Osteoblast (primary cell): ENCODE results near the gene IDUA. TPM values are rescaled to one million over a fixed set of nuclear protein-coding genes. Genes with fewer than 3 reads are reported as not detected.

Experiments used
- DNase-seq: peaks from one replicate; pipeline ENCODE4 v3.0.0; 2011; ENCODE audit warnings: low spot score, mixed read lengths; ENCODE audit not compliant: insufficient read length; ENCODE audit errors: missing footprints
- H2AFZ ChIP-seq: 2 replicates; pipeline ENCODE4 v1.6.0; 2011; ENCODE audit warnings: mild to moderate bottlenecking, low read length
- H3K27ac ChIP-seq: 2 replicates; pipeline ENCODE4 v1.5.1; 2011; ENCODE audit warnings: mild to moderate bottlenecking, low read depth, low read length, moderate library complexity
- H3K27me3 ChIP-seq: 2 replicates; pipeline ENCODE4 v1.6.0; 2012; ENCODE audit warnings: mild to moderate bottlenecking, control low read depth, inconsistent platforms, low read length, moderate library complexity; ENCODE audit not compliant: insufficient read depth
- H3K36me3 ChIP-seq: 2 replicates; pipeline ENCODE4 v1.5.1; 2011; ENCODE audit warnings: mild to moderate bottlenecking, low read length, control low read depth, moderate library complexity; ENCODE audit not compliant: insufficient read depth
- H3K4me1 ChIP-seq: 2 replicates; pipeline ENCODE4 v1.5.1; 2011; ENCODE audit warnings: mild to moderate bottlenecking, low read length, control low read depth, moderate library complexity; ENCODE audit not compliant: insufficient read depth
- H3K4me2 ChIP-seq: 2 replicates; pipeline ENCODE4 v1.6.0; 2011; ENCODE audit warnings: mild to moderate bottlenecking, low read length; ENCODE audit not compliant: insufficient read depth
- H3K4me3 ChIP-seq: fragments of 200-600 bp; sonication (generic); 3 replicates; pipeline ENCODE4 v1.5.1; 2012; ENCODE audit warnings: mild to moderate bottlenecking, low read length, inconsistent platforms; ENCODE audit not compliant: insufficient read depth
- H3K79me2 ChIP-seq: 2 replicates; pipeline ENCODE4 v1.6.0; 2012; ENCODE audit warnings: mild to moderate bottlenecking, low read length, control low read depth, inconsistent platforms; ENCODE audit not compliant: insufficient read depth
- H3K9me3 ChIP-seq: 2 replicates; pipeline ENCODE4 v1.5.1; 2011; ENCODE audit warnings: low read depth, low read length, control low read depth
- H4K20me1 ChIP-seq: 2 replicates; pipeline ENCODE4 v1.6.0; 2012; ENCODE audit warnings: mild to moderate bottlenecking, low read length, control low read depth; ENCODE audit not compliant: insufficient read depth
- total RNA-seq: library from RNA; depleted of rRNA; stranded (reverse); fragments of >200 nt; gene quantifications from 2 replicates; pipeline ENCODE4 v1.2.3, GENCODE V29; 2012
- TF ChIP-seq, protein P1 (sequence below): IDR thresholded peaks from 2 replicates; pipeline ENCODE4 v1.5.1; 2011; ENCODE audit warnings: mild to moderate bottlenecking, low read depth, low read length, moderate library complexity; ENCODE audit errors: extremely low read depth

Gene IDUA
- total RNA-seq, 1 donor = 26.4 TPM

DNA sequence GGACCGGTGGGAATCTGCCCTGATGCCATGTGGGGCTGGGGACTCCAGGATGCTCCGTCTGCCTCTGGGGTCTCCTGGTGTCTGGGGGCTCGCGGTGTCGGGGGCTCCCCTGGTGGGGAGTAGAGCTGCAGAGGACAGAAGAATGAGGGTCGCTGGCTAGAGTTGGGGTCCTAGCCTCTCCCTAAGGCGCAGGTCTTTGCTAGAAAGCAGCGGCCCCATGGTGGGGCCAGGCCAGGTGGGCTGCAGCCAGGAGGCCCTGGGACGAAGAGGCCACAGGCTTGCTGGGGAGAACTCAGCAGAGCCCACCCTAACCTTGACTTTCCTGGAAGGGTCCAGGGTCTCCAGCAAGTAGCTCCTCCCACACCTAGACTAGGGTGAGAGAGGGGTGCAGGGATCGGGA, 46.0 kb downstream of the IDUA start:
- Histone ChIP-seq H3K27ac (no peak overlapping the region), H4K20me1 (no peaks in the 10 kb centered on the region), H3K4me2 (no peak overlapping the region), H2AFZ (no peak overlapping the region), H3K79me2 (no peaks in the 10 kb centered on the region), H3K36me3 (no peaks in the 10 kb centered on the region), H3K4me3 (no peak overlapping the region), H3K4me1 (peaks cover 11% of the 10 kb centered on the region), H3K9me3 (no peaks in the 10 kb centered on the region), H3K27me3 (no peaks in the 10 kb centered on the region)
- TF ChIP-seq, protein P1, sequence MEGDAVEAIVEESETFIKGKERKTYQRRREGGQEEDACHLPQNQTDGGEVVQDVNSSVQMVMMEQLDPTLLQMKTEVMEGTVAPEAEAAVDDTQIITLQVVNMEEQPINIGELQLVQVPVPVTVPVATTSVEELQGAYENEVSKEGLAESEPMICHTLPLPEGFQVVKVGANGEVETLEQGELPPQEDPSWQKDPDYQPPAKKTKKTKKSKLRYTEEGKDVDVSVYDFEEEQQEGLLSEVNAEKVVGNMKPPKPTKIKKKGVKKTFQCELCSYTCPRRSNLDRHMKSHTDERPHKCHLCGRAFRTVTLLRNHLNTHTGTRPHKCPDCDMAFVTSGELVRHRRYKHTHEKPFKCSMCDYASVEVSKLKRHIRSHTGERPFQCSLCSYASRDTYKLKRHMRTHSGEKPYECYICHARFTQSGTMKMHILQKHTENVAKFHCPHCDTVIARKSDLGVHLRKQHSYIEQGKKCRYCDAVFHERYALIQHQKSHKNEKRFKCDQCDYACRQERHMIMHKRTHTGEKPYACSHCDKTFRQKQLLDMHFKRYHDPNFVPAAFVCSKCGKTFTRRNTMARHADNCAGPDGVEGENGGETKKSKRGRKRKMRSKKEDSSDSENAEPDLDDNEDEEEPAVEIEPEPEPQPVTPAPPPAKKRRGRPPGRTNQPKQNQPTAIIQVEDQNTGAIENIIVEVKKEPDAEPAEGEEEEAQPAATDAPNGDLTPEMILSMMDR = no peak
- no peak for DNase-seq

DNA sequence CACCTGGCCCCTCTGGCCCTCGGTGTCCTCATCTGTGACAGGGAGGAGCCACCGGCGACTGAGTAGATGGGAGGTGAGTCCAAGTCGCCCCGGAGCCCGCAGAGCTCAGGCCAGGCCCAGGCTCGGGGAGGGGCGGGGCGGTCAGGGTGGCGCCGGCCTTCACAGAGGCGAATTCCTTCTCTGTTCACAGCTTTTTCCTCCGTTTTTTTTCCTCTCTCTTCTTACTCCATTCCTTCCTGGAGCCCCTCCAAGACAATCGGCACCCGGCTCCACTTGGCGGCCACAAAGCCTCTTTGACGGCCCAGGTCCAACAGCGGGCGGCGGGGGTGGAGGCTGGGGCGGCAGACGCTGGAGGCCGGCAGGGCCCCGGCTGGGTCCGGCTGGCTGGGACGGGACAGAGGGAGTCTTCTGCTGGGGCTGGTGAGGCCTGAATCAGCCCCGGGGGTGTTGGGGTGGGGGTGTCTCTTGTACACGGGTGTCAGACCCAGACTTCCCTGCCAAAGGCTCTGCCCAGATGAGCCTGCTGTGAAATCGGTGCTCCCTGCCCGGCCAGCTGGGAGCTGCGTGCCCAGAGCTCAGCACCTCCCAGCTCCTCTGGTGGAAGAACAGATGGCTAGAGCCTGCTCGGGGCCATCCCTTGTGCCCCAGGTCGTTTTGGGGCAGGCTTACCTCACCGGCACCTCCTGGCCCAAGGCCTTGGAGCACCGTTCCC, 47.2 kb downstream of the IDUA start:
- TF ChIP-seq, protein P1 = no peak
- no peaks in the 10 kb centered on the region for H3K27me3 ChIP-seq
- peak overlapping the region; percentile 71 for H3K4me2 ChIP-seq
- H3K4me1 ChIP-seq = peaks cover 11% of the 10 kb centered on the region
- no peaks in the 10 kb centered on the region for H3K9me3 ChIP-seq
- peak overlapping the region; percentile 51 for H3K27ac ChIP-seq
- no peaks in the 10 kb centered on the region for H3K36me3 ChIP-seq
- DNase-seq = peak; percentile 99
- H3K79me2 ChIP-seq = no peaks in the 10 kb centered on the region
- peak overlapping the region; percentile 58 for H3K4me3 ChIP-seq
- peak overlapping the region; percentile 78 for H2AFZ ChIP-seq
- H4K20me1 ChIP-seq = no peaks in the 10 kb centered on the region

DNA sequence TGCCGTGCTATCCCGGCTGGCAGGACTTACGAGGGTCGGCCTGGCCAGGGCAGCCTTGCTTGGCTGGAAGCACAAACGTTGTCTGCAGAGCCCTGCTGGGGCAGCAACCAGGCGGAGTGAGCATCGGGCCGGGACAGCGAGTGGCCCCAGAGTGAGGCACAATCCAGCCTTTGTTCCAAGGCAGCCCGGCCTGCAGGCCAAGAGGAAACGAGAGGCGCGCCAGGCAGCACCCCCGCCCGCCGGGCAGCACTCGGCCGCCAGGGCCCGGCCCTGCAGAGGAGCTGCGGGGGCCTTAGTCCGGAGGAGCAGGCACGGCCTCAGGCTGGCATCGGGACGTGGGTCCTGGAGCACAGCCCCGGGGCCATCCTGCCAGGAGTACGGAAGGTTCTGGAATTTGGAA, 48.7 kb downstream of the IDUA start:
- no peak overlapping the region for H3K4me2 ChIP-seq
- TF ChIP-seq, protein P1 = no peak
- H3K4me1 ChIP-seq = peaks cover 21% of the 10 kb centered on the region

DNA sequence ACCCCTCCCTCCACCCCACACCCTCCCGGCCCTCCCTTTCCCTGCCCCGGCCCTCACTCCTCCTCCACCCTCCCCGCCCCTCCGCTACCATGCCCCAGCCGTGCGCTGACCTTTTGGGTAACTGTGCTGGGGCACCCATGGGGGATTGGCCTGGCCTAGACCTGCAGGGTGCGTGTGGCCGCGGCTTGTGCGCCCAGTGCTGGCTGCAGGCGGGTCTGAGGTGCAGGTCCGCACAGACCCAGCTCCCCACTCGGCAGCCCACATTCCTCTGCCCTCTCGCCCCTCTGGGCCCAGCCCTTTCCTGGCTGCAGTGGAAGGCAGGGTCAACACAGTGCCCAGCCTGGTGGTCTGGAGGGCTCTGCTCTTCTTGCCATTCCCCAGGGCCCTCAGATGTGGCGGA, 49.3 kb downstream of the IDUA start:
- no peak for DNase-seq
- no peak overlapping the region for H3K27ac ChIP-seq
- H3K4me2 ChIP-seq = no peak overlapping the region
- no peaks in the 10 kb centered on the region for H3K9me3 ChIP-seq
- H3K4me1 ChIP-seq = peaks cover 22% of the 10 kb centered on the region
- no peak overlapping the region for H3K4me3 ChIP-seq
- TF ChIP-seq, protein P1 = no peak
- H3K79me2 ChIP-seq = no peaks in the 10 kb centered on the region
- no peaks in the 10 kb centered on the region for H3K36me3 ChIP-seq
- no peak overlapping the region for H2AFZ ChIP-seq
- no peaks in the 10 kb centered on the region for H3K27me3 ChIP-seq
- no peaks in the 10 kb centered on the region for H4K20me1 ChIP-seq

More for the DNA sequence above, 48.7 kb downstream of the IDUA start:
- Histone ChIP-seq H3K27me3 (no peaks in the 10 kb centered on the region), H3K4me3 (no peak overlapping the region), H3K79me2 (no peaks in the 10 kb centered on the region), H3K9me3 (no peaks in the 10 kb centered on the region), H2AFZ (no peak overlapping the region), H3K36me3 (no peaks in the 10 kb centered on the region), H3K27ac (no peak overlapping the region), H4K20me1 (no peaks in the 10 kb centered on the region)
- DNase-seq = no peak
